ENCODE measurements around the gene KRT13. TPM values are rescaled to one million over a fixed set of nuclear protein-coding genes. Genes with fewer than 3 reads are reported as not detected.

KRT13 gene
- total and polyA plus RNA-seq, 4 donors: 0.13 to 3.7 (median 2.8) TPM; not detected in 1

DNA sequence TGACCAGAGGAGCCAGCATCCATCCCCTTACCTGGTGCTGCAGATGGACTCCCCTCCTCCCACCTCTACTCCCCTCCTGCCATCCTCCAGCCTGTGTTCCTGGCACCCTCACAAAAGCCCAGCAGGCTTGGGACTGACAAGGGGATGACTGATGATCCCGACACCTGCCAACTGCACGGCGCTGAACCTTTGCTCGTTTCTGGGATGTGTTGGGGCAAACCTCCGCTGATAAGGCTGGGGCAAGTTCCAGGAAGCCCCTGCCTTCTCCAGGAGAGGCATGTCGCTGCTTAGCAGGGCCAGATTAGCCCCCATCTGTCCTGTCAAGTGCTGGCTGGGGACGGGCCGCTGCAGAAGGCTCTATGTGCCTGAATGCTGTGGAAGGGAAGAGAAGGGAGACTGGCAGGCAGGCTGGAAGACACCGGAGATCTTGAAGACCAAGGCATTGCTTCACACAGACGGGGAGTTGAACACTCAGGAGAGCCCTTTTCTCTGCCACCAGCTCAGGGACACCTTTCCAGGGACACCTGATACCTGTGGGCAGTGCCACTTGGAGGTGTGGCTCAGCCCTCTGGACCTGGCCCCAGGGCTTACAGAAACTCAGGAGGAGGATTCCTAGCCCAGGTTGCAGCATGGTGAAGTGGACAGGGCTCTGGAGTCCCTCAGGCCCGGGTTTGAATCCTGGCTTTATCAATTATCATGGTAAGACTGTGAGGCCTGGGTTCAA is 14.3 kb upstream of the KRT13 start:
- H3K27ac ChIP-seq (ENCODE audit: low read depth in 1 of 2, low read length in 2 of 2): no peak overlapping the region
- H3K27me3 ChIP-seq (ENCODE audit: control insufficient read depth in 4 of 4, insufficient read depth in 4 of 4, low read length in 3 of 4): no peaks in the 10 kb centered on the region
- no peak for TF ChIP-seq JUND (IDR thresholded peaks at IDR 0.05)
- no peak overlapping the region for H3K9ac ChIP-seq (ENCODE audit: low read depth in 1 of 2, low read length in 2 of 2)
- H3K4me3 ChIP-seq (ENCODE audit: low read depth in 1 of 3, low read length in 3 of 3): no peak overlapping the region
- no peak for DNase-seq (ENCODE audit: low spot score)
- no peaks in the 10 kb centered on the region for H3K4me1 ChIP-seq (ENCODE audit: control insufficient read depth in 4 of 4, insufficient read depth in 4 of 4, low read length in 3 of 4)
- H3K9me3 ChIP-seq (ENCODE audit: control insufficient read depth in 4 of 4, low read length in 3 of 4): no peaks in the 10 kb centered on the region
- no peaks in the 10 kb centered on the region for H3K36me3 ChIP-seq (ENCODE audit: control insufficient read depth in 4 of 4, insufficient read depth in 3 of 4, low read depth in 1 of 4, low read length in 3 of 4)
- WGBS: 44% methylated on average over 11 of the region's 11 CpGs

DNA sequence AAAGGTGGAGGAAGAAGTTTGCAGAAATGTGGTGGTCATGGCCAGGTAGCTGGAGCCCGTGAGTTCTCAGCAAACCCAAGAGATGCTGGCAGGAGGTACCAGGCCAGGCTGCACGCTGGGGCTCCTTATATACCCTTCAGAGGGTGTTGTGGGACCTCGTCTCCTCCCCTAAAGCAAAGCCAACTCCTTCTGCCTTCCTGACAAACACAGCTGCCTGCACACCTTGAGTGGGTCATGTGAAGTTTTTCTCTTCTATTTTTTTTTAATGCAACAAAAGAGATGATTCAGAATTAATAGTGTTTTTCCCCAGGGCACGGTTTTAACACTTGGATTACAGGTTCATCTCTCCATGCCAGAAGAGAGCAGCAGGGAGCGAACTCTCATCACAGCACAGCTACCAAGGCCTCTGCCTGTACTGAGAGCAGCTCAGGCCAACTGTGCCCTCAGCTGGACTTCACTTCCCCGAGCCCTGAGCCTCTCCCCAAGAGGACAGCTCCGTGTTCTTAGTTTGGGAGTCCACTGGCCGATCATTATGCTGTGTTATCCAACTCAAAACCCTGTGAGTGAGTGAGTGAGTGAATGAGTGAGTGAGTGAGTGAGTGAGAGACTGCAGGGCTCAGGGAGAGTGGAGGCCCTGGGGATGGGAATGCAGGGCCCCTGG is 13.5 kb upstream of the KRT13 start, which contains the start of gene KRT15:
TSS of gene KRT15 (minus strand) at position 102 of the 661 bp plus-strand sequence. CDS start at position 39, 63 bp downstream.
- no peak for DNase-seq (ENCODE audit: low spot score)
- Histone ChIP-seq H3K27me3 (ENCODE audit: control insufficient read depth in 4 of 4, insufficient read depth in 4 of 4, low read length in 3 of 4) (no peaks in the 10 kb centered on the region), H3K4me1 (ENCODE audit: control insufficient read depth in 4 of 4, insufficient read depth in 4 of 4, low read length in 3 of 4) (no peaks in the 10 kb centered on the region), H3K9me3 (ENCODE audit: control insufficient read depth in 4 of 4, low read length in 3 of 4) (no peaks in the 10 kb centered on the region), H3K36me3 (ENCODE audit: control insufficient read depth in 4 of 4, insufficient read depth in 3 of 4, low read depth in 1 of 4, low read length in 3 of 4) (no peaks in the 10 kb centered on the region), H3K27ac (ENCODE audit: low read depth in 1 of 2, low read length in 2 of 2) (no peak within 1 kb of the TSS), H3K9ac (ENCODE audit: low read depth in 1 of 2, low read length in 2 of 2) (no peak within 1 kb of the TSS), H3K4me3 (ENCODE audit: low read depth in 1 of 3, low read length in 3 of 3) (no peak within 1 kb of the TSS)
- TF ChIP-seq ATF3 (IDR thresholded peaks at IDR 0.05) (no peak), YY1 (IDR thresholded peaks at IDR 0.05) (no peak), JUND (IDR thresholded peaks at IDR 0.05) (no peak), RAD21 (IDR thresholded peaks at IDR 0.05) (no peak), SP1 (IDR thresholded peaks at IDR 0.05) (no peak), EGR1 (IDR thresholded peaks at IDR 0.05; ENCODE audit: low read depth in 2 of 2) (no peak), HNF4A (conservative IDR thresholded peaks at IDR 0.05) (no peak), HNF4G (IDR thresholded peaks at IDR 0.05) (no peak), RXRA (IDR thresholded peaks at IDR 0.05) (no peak), ZBTB33 (IDR thresholded peaks at IDR 0.05) (no peak), FOXA2 (IDR thresholded peaks at IDR 0.05) (no peak)
- TF ChIP-seq, protein P1, sequence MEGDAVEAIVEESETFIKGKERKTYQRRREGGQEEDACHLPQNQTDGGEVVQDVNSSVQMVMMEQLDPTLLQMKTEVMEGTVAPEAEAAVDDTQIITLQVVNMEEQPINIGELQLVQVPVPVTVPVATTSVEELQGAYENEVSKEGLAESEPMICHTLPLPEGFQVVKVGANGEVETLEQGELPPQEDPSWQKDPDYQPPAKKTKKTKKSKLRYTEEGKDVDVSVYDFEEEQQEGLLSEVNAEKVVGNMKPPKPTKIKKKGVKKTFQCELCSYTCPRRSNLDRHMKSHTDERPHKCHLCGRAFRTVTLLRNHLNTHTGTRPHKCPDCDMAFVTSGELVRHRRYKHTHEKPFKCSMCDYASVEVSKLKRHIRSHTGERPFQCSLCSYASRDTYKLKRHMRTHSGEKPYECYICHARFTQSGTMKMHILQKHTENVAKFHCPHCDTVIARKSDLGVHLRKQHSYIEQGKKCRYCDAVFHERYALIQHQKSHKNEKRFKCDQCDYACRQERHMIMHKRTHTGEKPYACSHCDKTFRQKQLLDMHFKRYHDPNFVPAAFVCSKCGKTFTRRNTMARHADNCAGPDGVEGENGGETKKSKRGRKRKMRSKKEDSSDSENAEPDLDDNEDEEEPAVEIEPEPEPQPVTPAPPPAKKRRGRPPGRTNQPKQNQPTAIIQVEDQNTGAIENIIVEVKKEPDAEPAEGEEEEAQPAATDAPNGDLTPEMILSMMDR (IDR thresholded peaks at IDR 0.05; ENCODE audit: low read depth, low read length, missing input control): no peak
- TF ChIP-seq, protein P2, sequence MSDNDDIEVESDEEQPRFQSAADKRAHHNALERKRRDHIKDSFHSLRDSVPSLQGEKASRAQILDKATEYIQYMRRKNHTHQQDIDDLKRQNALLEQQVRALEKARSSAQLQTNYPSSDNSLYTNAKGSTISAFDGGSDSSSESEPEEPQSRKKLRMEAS (IDR thresholded peaks at IDR 0.05): no peak
- TF ChIP-seq, protein P3, sequence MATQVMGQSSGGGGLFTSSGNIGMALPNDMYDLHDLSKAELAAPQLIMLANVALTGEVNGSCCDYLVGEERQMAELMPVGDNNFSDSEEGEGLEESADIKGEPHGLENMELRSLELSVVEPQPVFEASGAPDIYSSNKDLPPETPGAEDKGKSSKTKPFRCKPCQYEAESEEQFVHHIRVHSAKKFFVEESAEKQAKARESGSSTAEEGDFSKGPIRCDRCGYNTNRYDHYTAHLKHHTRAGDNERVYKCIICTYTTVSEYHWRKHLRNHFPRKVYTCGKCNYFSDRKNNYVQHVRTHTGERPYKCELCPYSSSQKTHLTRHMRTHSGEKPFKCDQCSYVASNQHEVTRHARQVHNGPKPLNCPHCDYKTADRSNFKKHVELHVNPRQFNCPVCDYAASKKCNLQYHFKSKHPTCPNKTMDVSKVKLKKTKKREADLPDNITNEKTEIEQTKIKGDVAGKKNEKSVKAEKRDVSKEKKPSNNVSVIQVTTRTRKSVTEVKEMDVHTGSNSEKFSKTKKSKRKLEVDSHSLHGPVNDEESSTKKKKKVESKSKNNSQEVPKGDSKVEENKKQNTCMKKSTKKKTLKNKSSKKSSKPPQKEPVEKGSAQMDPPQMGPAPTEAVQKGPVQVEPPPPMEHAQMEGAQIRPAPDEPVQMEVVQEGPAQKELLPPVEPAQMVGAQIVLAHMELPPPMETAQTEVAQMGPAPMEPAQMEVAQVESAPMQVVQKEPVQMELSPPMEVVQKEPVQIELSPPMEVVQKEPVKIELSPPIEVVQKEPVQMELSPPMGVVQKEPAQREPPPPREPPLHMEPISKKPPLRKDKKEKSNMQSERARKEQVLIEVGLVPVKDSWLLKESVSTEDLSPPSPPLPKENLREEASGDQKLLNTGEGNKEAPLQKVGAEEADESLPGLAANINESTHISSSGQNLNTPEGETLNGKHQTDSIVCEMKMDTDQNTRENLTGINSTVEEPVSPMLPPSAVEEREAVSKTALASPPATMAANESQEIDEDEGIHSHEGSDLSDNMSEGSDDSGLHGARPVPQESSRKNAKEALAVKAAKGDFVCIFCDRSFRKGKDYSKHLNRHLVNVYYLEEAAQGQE (IDR thresholded peaks at IDR 0.05): no peak
- 77% methylated on average over 8 of the region's 8 CpGs for WGBS
